Measurements from ENCODE around the gene FBXW7.
A peak's percentile ranks its signal among the peaks of the same experiment; 100 is the strongest.

FBXW7 gene

DNA sequence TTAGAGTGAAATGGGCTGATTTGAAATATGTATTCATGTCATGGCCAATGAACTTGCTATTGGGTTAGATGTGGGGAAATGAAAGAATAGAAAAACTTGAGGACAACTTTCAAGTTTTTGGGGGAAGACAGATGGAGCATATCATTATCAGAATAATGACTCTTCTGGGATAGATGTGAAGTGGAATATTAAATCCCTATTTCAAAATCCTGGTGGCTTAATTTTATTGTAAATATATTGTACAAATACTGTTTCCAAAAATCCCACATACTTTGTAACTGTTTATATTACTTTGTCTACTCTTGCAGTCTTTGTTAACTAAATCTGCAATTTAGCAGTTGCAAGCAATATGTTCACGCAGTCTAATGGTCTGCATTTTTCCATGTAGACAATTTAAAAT is 35.9 kb upstream of the FBXW7 start (continued):
- TF ChIP-seq, protein P1, sequence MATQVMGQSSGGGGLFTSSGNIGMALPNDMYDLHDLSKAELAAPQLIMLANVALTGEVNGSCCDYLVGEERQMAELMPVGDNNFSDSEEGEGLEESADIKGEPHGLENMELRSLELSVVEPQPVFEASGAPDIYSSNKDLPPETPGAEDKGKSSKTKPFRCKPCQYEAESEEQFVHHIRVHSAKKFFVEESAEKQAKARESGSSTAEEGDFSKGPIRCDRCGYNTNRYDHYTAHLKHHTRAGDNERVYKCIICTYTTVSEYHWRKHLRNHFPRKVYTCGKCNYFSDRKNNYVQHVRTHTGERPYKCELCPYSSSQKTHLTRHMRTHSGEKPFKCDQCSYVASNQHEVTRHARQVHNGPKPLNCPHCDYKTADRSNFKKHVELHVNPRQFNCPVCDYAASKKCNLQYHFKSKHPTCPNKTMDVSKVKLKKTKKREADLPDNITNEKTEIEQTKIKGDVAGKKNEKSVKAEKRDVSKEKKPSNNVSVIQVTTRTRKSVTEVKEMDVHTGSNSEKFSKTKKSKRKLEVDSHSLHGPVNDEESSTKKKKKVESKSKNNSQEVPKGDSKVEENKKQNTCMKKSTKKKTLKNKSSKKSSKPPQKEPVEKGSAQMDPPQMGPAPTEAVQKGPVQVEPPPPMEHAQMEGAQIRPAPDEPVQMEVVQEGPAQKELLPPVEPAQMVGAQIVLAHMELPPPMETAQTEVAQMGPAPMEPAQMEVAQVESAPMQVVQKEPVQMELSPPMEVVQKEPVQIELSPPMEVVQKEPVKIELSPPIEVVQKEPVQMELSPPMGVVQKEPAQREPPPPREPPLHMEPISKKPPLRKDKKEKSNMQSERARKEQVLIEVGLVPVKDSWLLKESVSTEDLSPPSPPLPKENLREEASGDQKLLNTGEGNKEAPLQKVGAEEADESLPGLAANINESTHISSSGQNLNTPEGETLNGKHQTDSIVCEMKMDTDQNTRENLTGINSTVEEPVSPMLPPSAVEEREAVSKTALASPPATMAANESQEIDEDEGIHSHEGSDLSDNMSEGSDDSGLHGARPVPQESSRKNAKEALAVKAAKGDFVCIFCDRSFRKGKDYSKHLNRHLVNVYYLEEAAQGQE (tag by site-specific recombination; IDR thresholded peaks at IDR 0.05) = no peak
- TF ChIP-seq ZNF626 (tag by site-specific recombination; IDR thresholded peaks at IDR 0.05) (no peak), ZNF48 (tag by site-specific recombination; IDR thresholded peaks at IDR 0.05) (no peak), ZNF529 (tag by site-specific recombination; IDR thresholded peaks at IDR 0.05; ENCODE audit: insufficient replicate concordance) (no peak), FEZF1 (tag by site-specific recombination; IDR thresholded peaks at IDR 0.05) (no peak)
- TF ChIP-seq, protein P2, sequence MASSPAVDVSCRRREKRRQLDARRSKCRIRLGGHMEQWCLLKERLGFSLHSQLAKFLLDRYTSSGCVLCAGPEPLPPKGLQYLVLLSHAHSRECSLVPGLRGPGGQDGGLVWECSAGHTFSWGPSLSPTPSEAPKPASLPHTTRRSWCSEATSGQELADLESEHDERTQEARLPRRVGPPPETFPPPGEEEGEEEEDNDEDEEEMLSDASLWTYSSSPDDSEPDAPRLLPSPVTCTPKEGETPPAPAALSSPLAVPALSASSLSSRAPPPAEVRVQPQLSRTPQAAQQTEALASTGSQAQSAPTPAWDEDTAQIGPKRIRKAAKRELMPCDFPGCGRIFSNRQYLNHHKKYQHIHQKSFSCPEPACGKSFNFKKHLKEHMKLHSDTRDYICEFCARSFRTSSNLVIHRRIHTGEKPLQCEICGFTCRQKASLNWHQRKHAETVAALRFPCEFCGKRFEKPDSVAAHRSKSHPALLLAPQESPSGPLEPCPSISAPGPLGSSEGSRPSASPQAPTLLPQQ (tag by site-specific recombination; IDR thresholded peaks at IDR 0.05) = no peak

DNA sequence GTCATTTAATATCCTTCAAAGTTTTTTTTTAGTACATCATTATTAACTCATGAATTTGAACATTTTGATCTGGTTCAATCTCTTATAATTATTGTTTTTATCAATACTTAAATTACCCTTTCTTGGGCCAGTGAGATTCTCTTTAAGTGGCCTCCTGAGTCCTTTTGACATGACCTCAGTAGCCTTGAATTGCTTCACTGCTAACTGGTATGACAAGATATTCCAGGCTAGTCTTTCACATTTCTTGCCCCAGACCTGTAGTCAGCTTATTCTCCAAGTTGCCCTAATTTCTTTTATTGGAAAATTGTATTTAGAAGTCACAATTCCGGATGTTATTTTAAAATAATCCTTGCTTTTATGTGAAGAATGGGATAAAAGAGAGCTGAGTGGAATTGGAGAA is 35.4 kb upstream of the FBXW7 start:
- no peak overlapping the region for H3K27ac ChIP-seq (ENCODE audit: extremely low read depth, low read depth, low read length)
- no peak overlapping the region for H3K4me3 ChIP-seq (ENCODE audit: low read depth, low read length)
- H3K36me3 ChIP-seq (ENCODE audit: control insufficient read depth in 2 of 2, insufficient read depth in 1 of 2, low read length in 2 of 2) = no peaks in the 10 kb centered on the region
- TF ChIP-seq ZNF184 (tag by site-specific recombination; IDR thresholded peaks at IDR 0.05) (no peak), ZNF670 (tag by site-specific recombination; IDR thresholded peaks at IDR 0.05; ENCODE audit: low read depth) (no peak), ZNF585B (tag by site-specific recombination; IDR thresholded peaks at IDR 0.05) (no peak), KLF1 (tag by site-specific recombination; IDR thresholded peaks at IDR 0.05) (no peak), KLF10 (tag by site-specific recombination; IDR thresholded peaks at IDR 0.05) (no peak), ZBTB21 (tag by site-specific recombination; IDR thresholded peaks at IDR 0.05) (no peak)
- ChIA-PET POLR2A (no interaction called here), CTCF (no interaction called here)
- no peaks in the 10 kb centered on the region for H3K4me1 ChIP-seq (ENCODE audit: control insufficient read depth, insufficient read depth, low read length)
- H3K9me3 ChIP-seq (ENCODE audit: control insufficient read depth, insufficient read depth, low read depth, low read length) = no peaks in the 10 kb centered on the region

DNA sequence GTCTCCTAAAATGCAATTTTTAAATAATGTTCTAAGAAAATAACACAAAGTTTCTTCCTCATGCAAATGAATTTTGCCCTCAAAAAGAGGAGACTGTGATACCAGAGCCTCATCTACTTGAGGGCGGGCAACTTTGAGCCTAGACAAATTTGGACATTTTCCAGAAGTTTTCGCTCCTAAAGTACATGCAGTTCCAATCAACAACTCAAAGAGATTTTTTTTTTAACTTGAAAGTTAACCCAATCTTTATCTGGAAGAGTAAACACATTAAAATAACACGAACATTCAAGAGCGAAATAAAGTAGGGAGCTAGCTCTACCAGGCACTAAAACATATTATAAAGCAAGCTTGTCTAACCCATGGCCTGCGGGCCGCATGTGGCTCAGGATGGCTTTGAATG is 29.4 kb upstream of the FBXW7 start:
- Histone ChIP-seq H3K4me1 (ENCODE audit: control insufficient read depth, insufficient read depth, low read length) (peaks cover 8% of the 10 kb centered on the region), H3K9me3 (ENCODE audit: control insufficient read depth, insufficient read depth, low read depth, low read length) (no peaks in the 10 kb centered on the region), H3K27ac (ENCODE audit: extremely low read depth, low read depth, low read length) (no peak overlapping the region), H3K4me3 (ENCODE audit: low read depth, low read length) (no peak overlapping the region), H3K36me3 (ENCODE audit: control insufficient read depth in 2 of 2, insufficient read depth in 1 of 2, low read length in 2 of 2) (no peaks in the 10 kb centered on the region)
- ChIA-PET POLR2A (no interaction called here), CTCF (no interaction called here)
- TF ChIP-seq, protein P3, sequence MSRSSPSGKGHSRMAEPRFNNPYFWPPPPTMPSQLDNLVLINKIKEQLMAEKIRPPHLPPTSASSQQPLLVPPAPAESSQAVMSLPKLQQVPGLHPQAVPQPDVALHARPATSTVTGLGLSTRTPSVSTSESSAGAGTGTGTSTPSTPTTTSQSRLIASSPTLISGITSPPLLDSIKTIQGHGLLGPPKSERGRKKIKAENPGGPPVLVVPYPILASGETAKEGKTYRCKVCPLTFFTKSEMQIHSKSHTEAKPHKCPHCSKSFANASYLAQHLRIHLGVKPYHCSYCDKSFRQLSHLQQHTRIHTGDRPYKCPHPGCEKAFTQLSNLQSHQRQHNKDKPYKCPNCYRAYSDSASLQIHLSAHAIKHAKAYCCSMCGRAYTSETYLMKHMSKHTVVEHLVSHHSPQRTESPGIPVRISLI (tag by site-specific recombination; IDR thresholded peaks at IDR 0.05) = no peak
- no peak for TF ChIP-seq OVOL3 (tag by site-specific recombination; IDR thresholded peaks at IDR 0.05)
- TF ChIP-seq, protein P4, sequence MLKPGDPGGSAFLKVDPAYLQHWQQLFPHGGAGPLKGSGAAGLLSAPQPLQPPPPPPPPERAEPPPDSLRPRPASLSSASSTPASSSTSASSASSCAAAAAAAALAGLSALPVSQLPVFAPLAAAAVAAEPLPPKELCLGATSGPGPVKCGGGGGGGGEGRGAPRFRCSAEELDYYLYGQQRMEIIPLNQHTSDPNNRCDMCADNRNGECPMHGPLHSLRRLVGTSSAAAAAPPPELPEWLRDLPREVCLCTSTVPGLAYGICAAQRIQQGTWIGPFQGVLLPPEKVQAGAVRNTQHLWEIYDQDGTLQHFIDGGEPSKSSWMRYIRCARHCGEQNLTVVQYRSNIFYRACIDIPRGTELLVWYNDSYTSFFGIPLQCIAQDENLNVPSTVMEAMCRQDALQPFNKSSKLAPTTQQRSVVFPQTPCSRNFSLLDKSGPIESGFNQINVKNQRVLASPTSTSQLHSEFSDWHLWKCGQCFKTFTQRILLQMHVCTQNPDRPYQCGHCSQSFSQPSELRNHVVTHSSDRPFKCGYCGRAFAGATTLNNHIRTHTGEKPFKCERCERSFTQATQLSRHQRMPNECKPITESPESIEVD (tag by site-specific recombination; IDR thresholded peaks at IDR 0.05) = peak; percentile 62
